DND-41 (cell line): ENCODE measurements around the gene MAL.

Experiments used
- ATAC-seq: fragments of 200-7000 bp; cut with Tn5 transposase; 3 replicates; pipeline ENCODE4 v1.9.1; 2021; ENCODE audit warnings: low read depth; ENCODE audit not compliant: insufficient read depth
- DNase-seq: peaks from one replicate; pipeline ENCODE4 v3.0.0-alpha.2; 2020
- H2AFZ ChIP-seq: 2 replicates; pipeline ENCODE4 v1.6.0; 2012; ENCODE audit warnings: low read depth, low read length
- H3K27ac ChIP-seq: 2 replicates; pipeline ENCODE4 v1.5.1; 2012; ENCODE audit warnings: low read length, inconsistent platforms
- H3K27me3 ChIP-seq: fragments of 200-600 bp; sonication (generic); 2 replicates; pipeline ENCODE4 v1.6.0; 2012; ENCODE audit warnings: low read length, mild to moderate bottlenecking, inconsistent platforms; ENCODE audit not compliant: insufficient read depth, poor library complexity
- H3K36me3 ChIP-seq: 2 replicates; pipeline ENCODE4 v1.5.1; 2012; ENCODE audit warnings: low read length, inconsistent platforms; ENCODE audit not compliant: insufficient read depth
- H3K4me1 ChIP-seq: 2 replicates; pipeline ENCODE4 v1.5.1; 2012; ENCODE audit warnings: mild to moderate bottlenecking, low read length; ENCODE audit not compliant: insufficient read depth
- H3K4me2 ChIP-seq: 2 replicates; pipeline ENCODE4 v1.6.0; 2012; ENCODE audit warnings: mild to moderate bottlenecking, moderate library complexity, low read length, inconsistent platforms; ENCODE audit not compliant: insufficient read depth
- H3K4me3 ChIP-seq, 2 experiments: fragments of 200-600 bp in 1 of 2; shearing (Covaris generic) in 1 of 2; 2 replicates each; pipeline ENCODE4 v1.5.1; 2012 to 2016; ENCODE audit warnings: inconsistent platforms in 2 of 2, low read length in 2 of 2, mild to moderate bottlenecking in 2 of 2, low read depth in 1 of 2, moderate library complexity in 1 of 2
- H3K79me2 ChIP-seq: 2 replicates; pipeline ENCODE4 v1.6.0; 2012; ENCODE audit warnings: low read length, inconsistent platforms; ENCODE audit not compliant: insufficient read depth
- H3K9ac ChIP-seq: 2 replicates; pipeline ENCODE4 v1.6.0; 2012; ENCODE audit warnings: low read depth, mild to moderate bottlenecking, inconsistent platforms, low read length, moderate library complexity
- H3K9me3 ChIP-seq: 2 replicates; pipeline ENCODE4 v1.5.1; 2012; ENCODE audit warnings: low read length, moderate library complexity, mild to moderate bottlenecking, inconsistent platforms; ENCODE audit not compliant: insufficient read depth, severe bottlenecking
- H4K20me1 ChIP-seq: 2 replicates; pipeline ENCODE4 v1.6.0; 2012; ENCODE audit warnings: low read length; ENCODE audit not compliant: insufficient read depth
- CTCF ChIP-seq: IDR thresholded peaks from 2 replicates; pipeline ENCODE4 v1.5.1; 2012; ENCODE audit warnings: borderline replicate concordance, low read length, moderate library complexity, mild to moderate bottlenecking; ENCODE audit not compliant: poor library complexity, severe bottlenecking; ENCODE audit errors: extremely low read depth
- EZH2 ChIP-seq: IDR thresholded peaks from 3 replicates; pipeline ENCODE4 v1.6.1; 2012; ENCODE audit warnings: borderline replicate concordance, low read depth, mild to moderate bottlenecking, moderate library complexity, low read length, inconsistent platforms; ENCODE audit not compliant: severe bottlenecking

MAL gene

GRCh38 chr2:94994914-94995552, 30.5 kb upstream of the MAL start:
- H3K27ac ChIP-seq, result no peak overlapping the region
- TF ChIP-seq CTCF, result no peak
- no peak for TF ChIP-seq EZH2
- H3K36me3 ChIP-seq, result no peaks in the 10 kb centered on the region
- DNase-seq (no peak), ATAC-seq (no peak)
- no peak overlapping the region for H2AFZ ChIP-seq
- no peaks in the 10 kb centered on the region for H3K9me3 ChIP-seq
- H3K79me2 ChIP-seq, result no peaks in the 10 kb centered on the region
- no peaks in the 10 kb centered on the region for H3K4me1 ChIP-seq
- no peak overlapping the region for H3K4me2 ChIP-seq
- H3K4me3 ChIP-seq, result no peak overlapping the region
- no peak overlapping the region for H3K9ac ChIP-seq
- H4K20me1 ChIP-seq, result no peaks in the 10 kb centered on the region
- H3K27me3 ChIP-seq, result no peaks in the 10 kb centered on the region

GRCh38 chr2:94995553-94996304, 29.8 kb upstream of the MAL start:
- no peaks in the 10 kb centered on the region for H3K4me1 ChIP-seq
- H3K27me3 ChIP-seq, result no peaks in the 10 kb centered on the region
- H3K9ac ChIP-seq, result no peak overlapping the region
- ATAC-seq, result no peak
- no peak overlapping the region for H3K27ac ChIP-seq
- no peak overlapping the region for H3K4me2 ChIP-seq
- no peaks in the 10 kb centered on the region for H3K79me2 ChIP-seq
- no peak overlapping the region for H3K4me3 ChIP-seq
- no peak overlapping the region for H2AFZ ChIP-seq
- TF ChIP-seq EZH2 (no peak), CTCF (no peak)
- no peaks in the 10 kb centered on the region for H4K20me1 ChIP-seq
- H3K36me3 ChIP-seq, result no peaks in the 10 kb centered on the region
- H3K9me3 ChIP-seq, result no peaks in the 10 kb centered on the region
- DNase-seq, result no peak

GRCh38 chr2:94996305-94997100, 29.0 kb upstream of the MAL start:
- ATAC-seq, result no peak
- TF ChIP-seq EZH2, result no peak
- no peak for TF ChIP-seq CTCF
- Histone ChIP-seq H3K79me2 (no peaks in the 10 kb centered on the region), H3K27me3 (no peaks in the 10 kb centered on the region), H3K36me3 (no peaks in the 10 kb centered on the region), H3K9ac (no peak overlapping the region), H3K4me2 (no peak overlapping the region), H3K4me1 (no peaks in the 10 kb centered on the region), H3K4me3 (no peak overlapping the region), H3K9me3 (no peaks in the 10 kb centered on the region), H2AFZ (no peak overlapping the region), H4K20me1 (no peaks in the 10 kb centered on the region), H3K27ac (no peak overlapping the region)
- no peak for DNase-seq
